ENCODE results near the gene NELFA.
"Not testable (repeated sequence)": the region's sequence is repeated elsewhere in the genome, so short reads cannot be mapped to it uniquely, and the experiment has no call there.

The NELFA gene

GRCh38 chr4:1993718-1994516 lies 14.9 kb downstream of the NELFA start:
- DNase-seq (ENCODE audit: low spot score), result not testable (repeated sequence)

GRCh38 chr4:1993169-1993516 lies 15.6 kb downstream of the NELFA start:
- no peak for DNase-seq (ENCODE audit: low spot score)

- DNase-seq (ENCODE audit: low spot score), result no peak
Measured at GRCh38 chr4:1992468-1993168, 16.2 kb downstream of the NELFA start.

- DNase-seq (ENCODE audit: low spot score), result no peak
Measured at GRCh38 chr4:1991596-1992434, 17.0 kb downstream of the NELFA start.

GRCh38 chr4:1991087-1991486 lies 17.7 kb downstream of the NELFA start:
- DNase-seq (ENCODE audit: low spot score), result no peak

- DNase-seq (ENCODE audit: low spot score), result no peak
Measured at GRCh38 chr4:1990676-1991075, 18.1 kb downstream of the NELFA start.

GRCh38 chr4:1990348-1990645 lies 18.5 kb downstream of the NELFA start:
- no peak for DNase-seq (ENCODE audit: low spot score)

GRCh38 chr4:1989533-1990347 lies 19.0 kb downstream of the NELFA start:
- no peak for DNase-seq (ENCODE audit: low spot score)

GRCh38 chr4:1988327-1988724 lies 20.4 kb downstream of the NELFA start:
- no peak for DNase-seq (ENCODE audit: low spot score)

- no peak for DNase-seq (ENCODE audit: low spot score)
Measured at GRCh38 chr4:1987721-1988326, 20.9 kb downstream of the NELFA start.

GRCh38 chr4:1987296-1987695 lies 21.5 kb downstream of the NELFA start:
- DNase-seq (ENCODE audit: low spot score), result no peak

GRCh38 chr4:1986578-1987210 lies 22.1 kb downstream of the NELFA start:
- DNase-seq (ENCODE audit: low spot score), result no peak

- no peak for DNase-seq (ENCODE audit: low spot score)
Measured at GRCh38 chr4:1985780-1986577, 22.8 kb downstream of the NELFA start.

GRCh38 chr4:1985294-1985693 lies 23.5 kb downstream of the NELFA start:
- DNase-seq (ENCODE audit: low spot score), result no peak

GRCh38 chr4:1984406-1985191 lies 24.2 kb downstream of the NELFA start:
- DNase-seq (ENCODE audit: low spot score), result no peak

- DNase-seq (ENCODE audit: low spot score), result no peak
Measured at GRCh38 chr4:1983846-1984405, 24.8 kb downstream of the NELFA start.

GRCh38 chr4:1983053-1983845 lies 25.5 kb downstream of the NELFA start:
- DNase-seq (ENCODE audit: low spot score), result no peak
